HEK293 (cell line): Measurements from ENCODE around the gene ISL1.

ENCODE experiments used
- MEIS1 ChIP-seq: sonication (generic); formaldehyde crosslinking; IDR thresholded peaks from 2 replicates; pipeline ENCODE4 v1.8.1; 2022; ENCODE audit warnings: missing genetic modification reagents, mild to moderate bottlenecking, borderline replicate concordance
- SETDB1 ChIP-seq: IDR thresholded peaks from one replicate; pipeline ENCODE4 v1.6.1; 2017; ENCODE audit warnings: mild to moderate bottlenecking, low read length, moderate library complexity, mixed read lengths; ENCODE audit not compliant: insufficient read length
- ZNF335 ChIP-seq: fragments of 450-650 bp; formaldehyde crosslinking; conservative IDR thresholded peaks from 2 replicates; pipeline ENCODE4 v1.5.1; 2016; ENCODE audit warnings: missing biosample characterization, missing genetic modification characterization
- ZNF549 ChIP-seq: fragments of 450-650 bp; IDR thresholded peaks from 2 replicates; pipeline ENCODE4 v1.5.1; 2018; ENCODE audit warnings: missing biosample characterization, missing genetic modification characterization, mild to moderate bottlenecking, inconsistent platforms, moderate library complexity
- ZNF658 ChIP-seq: fragments of 450-650 bp; formaldehyde crosslinking; IDR thresholded peaks from 2 replicates; pipeline ENCODE4; 2016; ENCODE audit warnings: missing biosample characterization, missing genetic modification characterization
- ZSCAN23 ChIP-seq: fragments of 450-650 bp; formaldehyde crosslinking; IDR thresholded peaks from 2 replicates; pipeline ENCODE4 v1.5.1; 2016; ENCODE audit warnings: missing biosample characterization, missing genetic modification characterization
- TF ChIP-seq, protein P1 (sequence below): fragments of 450-650 bp; formaldehyde crosslinking; IDR thresholded peaks from 2 replicates; pipeline ENCODE4 v1.5.1; 2016; ENCODE audit warnings: missing biosample characterization, missing genetic modification characterization
- TF ChIP-seq, protein P2 (sequence below): fragments of 450-650 bp; formaldehyde crosslinking; IDR thresholded peaks from 2 replicates; pipeline ENCODE4 v1.5.1; 2016; ENCODE audit warnings: missing biosample characterization, missing genetic modification characterization, borderline replicate concordance

DNA sequence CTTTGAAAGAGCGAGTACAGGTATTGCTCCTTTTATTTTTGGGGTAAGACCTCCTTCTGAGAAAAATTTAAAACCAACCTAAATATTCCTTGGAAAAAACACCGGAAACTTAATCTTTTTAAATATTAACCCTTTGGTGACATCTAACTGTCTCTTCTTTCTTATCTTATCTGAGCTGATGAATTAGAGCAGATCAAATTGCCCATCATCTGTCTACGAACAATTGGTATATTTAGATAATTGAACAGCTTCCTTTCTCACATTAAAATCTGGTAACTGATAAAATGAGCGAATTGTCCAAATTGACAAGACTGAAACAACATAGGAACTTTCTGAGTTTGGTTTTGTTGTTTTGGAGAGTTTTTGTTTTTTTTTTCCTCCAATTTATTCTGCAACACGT, 2.0 kb downstream of the ISL1 start:
- TF ChIP-seq ZNF658 (tag by site-specific recombination), result no peak
- TF ChIP-seq, protein P1, sequence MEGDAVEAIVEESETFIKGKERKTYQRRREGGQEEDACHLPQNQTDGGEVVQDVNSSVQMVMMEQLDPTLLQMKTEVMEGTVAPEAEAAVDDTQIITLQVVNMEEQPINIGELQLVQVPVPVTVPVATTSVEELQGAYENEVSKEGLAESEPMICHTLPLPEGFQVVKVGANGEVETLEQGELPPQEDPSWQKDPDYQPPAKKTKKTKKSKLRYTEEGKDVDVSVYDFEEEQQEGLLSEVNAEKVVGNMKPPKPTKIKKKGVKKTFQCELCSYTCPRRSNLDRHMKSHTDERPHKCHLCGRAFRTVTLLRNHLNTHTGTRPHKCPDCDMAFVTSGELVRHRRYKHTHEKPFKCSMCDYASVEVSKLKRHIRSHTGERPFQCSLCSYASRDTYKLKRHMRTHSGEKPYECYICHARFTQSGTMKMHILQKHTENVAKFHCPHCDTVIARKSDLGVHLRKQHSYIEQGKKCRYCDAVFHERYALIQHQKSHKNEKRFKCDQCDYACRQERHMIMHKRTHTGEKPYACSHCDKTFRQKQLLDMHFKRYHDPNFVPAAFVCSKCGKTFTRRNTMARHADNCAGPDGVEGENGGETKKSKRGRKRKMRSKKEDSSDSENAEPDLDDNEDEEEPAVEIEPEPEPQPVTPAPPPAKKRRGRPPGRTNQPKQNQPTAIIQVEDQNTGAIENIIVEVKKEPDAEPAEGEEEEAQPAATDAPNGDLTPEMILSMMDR (tag by site-specific recombination), result no peak
- TF ChIP-seq, protein P2, sequence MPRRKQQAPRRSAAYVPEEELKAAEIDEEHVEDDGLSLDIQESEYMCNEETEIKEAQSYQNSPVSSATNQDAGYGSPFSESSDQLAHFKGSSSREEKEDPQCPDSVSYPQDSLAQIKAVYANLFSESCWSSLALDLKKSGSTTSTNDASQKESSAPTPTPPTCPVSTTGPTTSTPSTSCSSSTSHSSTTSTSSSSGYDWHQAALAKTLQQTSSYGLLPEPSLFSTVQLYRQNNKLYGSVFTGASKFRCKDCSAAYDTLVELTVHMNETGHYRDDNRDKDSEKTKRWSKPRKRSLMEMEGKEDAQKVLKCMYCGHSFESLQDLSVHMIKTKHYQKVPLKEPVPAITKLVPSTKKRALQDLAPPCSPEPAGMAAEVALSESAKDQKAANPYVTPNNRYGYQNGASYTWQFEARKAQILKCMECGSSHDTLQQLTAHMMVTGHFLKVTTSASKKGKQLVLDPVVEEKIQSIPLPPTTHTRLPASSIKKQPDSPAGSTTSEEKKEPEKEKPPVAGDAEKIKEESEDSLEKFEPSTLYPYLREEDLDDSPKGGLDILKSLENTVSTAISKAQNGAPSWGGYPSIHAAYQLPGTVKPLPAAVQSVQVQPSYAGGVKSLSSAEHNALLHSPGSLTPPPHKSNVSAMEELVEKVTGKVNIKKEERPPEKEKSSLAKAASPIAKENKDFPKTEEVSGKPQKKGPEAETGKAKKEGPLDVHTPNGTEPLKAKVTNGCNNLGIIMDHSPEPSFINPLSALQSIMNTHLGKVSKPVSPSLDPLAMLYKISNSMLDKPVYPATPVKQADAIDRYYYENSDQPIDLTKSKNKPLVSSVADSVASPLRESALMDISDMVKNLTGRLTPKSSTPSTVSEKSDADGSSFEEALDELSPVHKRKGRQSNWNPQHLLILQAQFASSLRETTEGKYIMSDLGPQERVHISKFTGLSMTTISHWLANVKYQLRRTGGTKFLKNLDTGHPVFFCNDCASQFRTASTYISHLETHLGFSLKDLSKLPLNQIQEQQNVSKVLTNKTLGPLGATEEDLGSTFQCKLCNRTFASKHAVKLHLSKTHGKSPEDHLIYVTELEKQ (tag by site-specific recombination), result no peak
- no peak for TF ChIP-seq MEIS1
- no peak for TF ChIP-seq ZNF549 (tag by site-specific recombination)
- no peak for TF ChIP-seq ZNF335 (tag by site-specific recombination)
- TF ChIP-seq SETDB1, result no peak
- TF ChIP-seq ZSCAN23 (tag by site-specific recombination), result no peak
